Heart right ventricle (tissue), 16 donors: ENCODE data around the gene KRTAP4-11. TPM values are rescaled to one million over a fixed set of nuclear protein-coding genes. Genes with fewer than 3 reads are reported as not detected.
"Not testable (repeated sequence)": the region's sequence is repeated elsewhere in the genome, so short reads cannot be mapped to it uniquely, and the experiment has no call there.

Experiments
- ATAC-seq, 8 donors: fragments of 200-7000 bp; cut with Tn5 transposase; one replicate each; pipeline ENCODE4 v1.9.1; 2020; ENCODE audit warnings: mild to moderate bottlenecking in 8 of 8, moderate library complexity in 8 of 8, moderate number of reproducible peaks in 1 of 8
- DNase-seq, 2 donors: peaks; one replicate each; pipeline ENCODE4 v3.0.0-alpha.2; 2020
- H3K27ac ChIP-seq, 10 donors: fragments of 200-600 bp; sonication (generic) in 2 of 10; one replicate each; pipeline versions ENCODE4 v1.5.0 to v1.8.0; 2020 to 2022; ENCODE audit warnings: mild to moderate bottlenecking in 3 of 10
- H3K27me3 ChIP-seq, 7 donors: fragments of 200-600 bp; one replicate each; pipeline ENCODE4 v1.8.0; 2021 to 2022; ENCODE audit warnings: mild to moderate bottlenecking in 2 of 7
- H3K36me3 ChIP-seq, 9 donors: fragments of 200-600 bp; sonication (generic) in 1 of 9; one replicate each; pipeline versions ENCODE4 v1.5.0 to v1.8.0; 2020 to 2022; ENCODE audit warnings: mild to moderate bottlenecking in 2 of 9
- H3K4me1 ChIP-seq, 9 donors: fragments of 200-600 bp; sonication (generic) in 1 of 9; one replicate each; pipeline versions ENCODE4 v1.5.0 to v1.8.0; 2020 to 2022; ENCODE audit warnings: mild to moderate bottlenecking in 4 of 9
- H3K4me3 ChIP-seq, 10 donors: fragments of 200-600 bp; sonication (generic) in 2 of 10; one replicate each; pipeline versions ENCODE4 v1.5.0 to v1.8.0; 2020 to 2022; ENCODE audit warnings: mild to moderate bottlenecking in 7 of 10, moderate library complexity in 2 of 10
- H3K9me3 ChIP-seq, 11 donors: fragments of 200-600 bp in 10 of 11; sonication (generic) in 2 of 11; one replicate each; pipeline versions ENCODE4 v1.5.0 to v1.8.0; 2013 to 2022; ENCODE audit warnings: mild to moderate bottlenecking in 2 of 11, control low read depth in 1 of 11, moderate library complexity in 1 of 11
- CTCF ChIP-seq, 9 donors: fragments of 200-600 bp; sonication (generic) in 2 of 9; IDR thresholded peaks; one replicate each; pipeline versions ENCODE4 v1.5.0 to v1.8.0; 2021 to 2022; ENCODE audit warnings: antibody characterized with exemption in 9 of 9, mild to moderate bottlenecking in 5 of 9, moderate library complexity in 1 of 9
- WGBS, 2 donors: extraction: QIAGEN DNeasy Blood & Tissue Kit; methylation state at CpG; one replicate each; pipeline ENCODE4 v1.1.7; 2013; ENCODE audit warnings: inconsistent platforms in 1 of 2; 5-methylcytosine and 5-hydroxymethylcytosine counted together
- intact Hi-C, 10 donors: fragments of 100-400 bp; cut with DNase I; formaldehyde crosslinking; loops; one replicate each; pipeline versions ENCODE4 v1.11.1 to v1.14.2; 2022
- long read RNA-seq, 3 donors: library from polyadenylated mRNA; unstranded; transcript quantifications; one replicate each; pipeline ENCODE4 v2.0.0, GENCODE V29; 2020 to 2021
- polyA plus RNA-seq, 2 donors: library from polyadenylated mRNA; stranded (reverse); fragments of 200-250 nt; gene quantifications; one replicate each; pipeline ENCODE4 v1.2.3, GENCODE V29; 2013
- total RNA-seq, 10 donors: library from RNA; stranded (reverse); fragmentation: NEBNext Ultra II Directional in 3 of 10; extraction: Animal tissue kit (Norgen Biotek cat#: 25700) in 3 of 10; gene quantifications; one replicate each; pipeline versions ENCODE4 v1.2.1 to v1.2.4, GENCODE V29; 2021 to 2023
- donor health status: Arrhythmogenic right ventricular cardiomyopathy.
- donor health status: ischemic (EF 13 %, LVEDD 7.1; RV severe dilation, severe dysfunction).
- donor health status: healthy with polysubstance abuse.
- donor health status: DM: no; HTN: yes; CAD: no.
- donor health status: DM: no; HTN: no; CAD: no.
- donor health status: ischemic (EF 25% LVEDD 6.9; RV normal size, moderate dysfunction).
- donor health status: ischemic (EF 25% LVEDD 5.7; RV mildly dilated, moderate dysfunction).
- donor health status: healthy.
- donor health status: DM: yes; HTN: yes; CAD: no.
- donor health status: Ischemic cardiomyopathy.
- donor health status: ischemic (EF 35%, LVEDD 5.7; RV mildly dilated, moderate dysfunction).
- donor health status: nonischemic (EF 11% LVEDD 7.7; RV severe dilation, severe dysfunction).
- donor health status: DM: yes; HTN: yes; CAD: no.
- donor health status: PGD.
- donor health status: ischemic (EF 29% LVEDD 5.4; RV normal size, mild dysfunction).
- donor health status: nonischemic (EF 23%, LVEDD 6.1; RV moderate dilation, normal function).

KRTAP4-11 gene
- not detected for total RNA-seq
- not detected for polyA plus RNA-seq
- long read RNA-seq, donor 1 = 0 reads
- long read RNA-seq, donor 2 = 0 reads
- long read RNA-seq, donor 3 = 0 reads

- H3K4me1 ChIP-seq, H3K9me3 ChIP-seq, H3K36me3 ChIP-seq, H3K27ac ChIP-seq, DNase-seq, H3K4me3 ChIP-seq, ATAC-seq: not testable (repeated sequence)
- peaks cover 0 to 32% (median 8%) of the 10 kb centered on the region in 7 donors for H3K27me3 ChIP-seq
- WGBS, 2 donors = 72 to 77% methylated on average over 10 of the region's 10 CpGs
- intact Hi-C loops = loop anchor here in 1 of 10 donors (5.0 kb wide), 1 partner anchor 51 kb away; the partner anchor contains the start of gene KRTAP2-4
These were observed at the start of gene KRTAP4-11 for GRCh38 chr17:41117846-41118386. Gene KRTAP4-11 (minus strand): TSS chr17:41118373. CDS start chr17:41118315, 58 bp downstream.

GRCh38 chr17:41167561-41167960 is 49.4 kb upstream of the KRTAP4-11 start:
- DNase-seq = no peak
- H3K27me3 ChIP-seq = peaks cover 0 to 24% (median 4%) of the 10 kb centered on the region in 7 donors
- ATAC-seq = no peak
- no peak overlapping the region for H3K27ac ChIP-seq
- TF ChIP-seq CTCF (IDR thresholded peaks at IDR 0.05) = no peak
- WGBS, 2 donors = 73 to 85% methylated on average over 7 of the region's 7 CpGs
- no peaks in the 10 kb centered on the region for H3K4me1 ChIP-seq
- intact Hi-C loops = loop anchor here in 2 of 10 donors (5.0 to 10.0 kb wide), 2 partner anchors 57 to 85 kb away; partner anchors contain the start of genes KRTAP4-7 (in 1 of the 2) and KRTAP9-2 (in 1 of the 2)
- H3K4me3 ChIP-seq = no peak overlapping the region
- no peaks in the 10 kb centered on the region for H3K9me3 ChIP-seq
- no peaks in the 10 kb centered on the region for H3K36me3 ChIP-seq

GRCh38 chr17:41163828-41164227 is 45.7 kb upstream of the KRTAP4-11 start:
- DNase-seq (no peak), ATAC-seq (no peak)
- Histone ChIP-seq H3K4me1 (no peaks in the 10 kb centered on the region), H3K4me3 (no peak overlapping the region), H3K9me3 (no peaks in the 10 kb centered on the region), H3K27me3 (peaks cover 0 to 31% (median 9%) of the 10 kb centered on the region in 7 donors), H3K36me3 (no peaks in the 10 kb centered on the region), H3K27ac (no peak overlapping the region)
- WGBS, 2 donors = 69 to 73% methylated on average over 7 of the region's 7 CpGs
- no peak for TF ChIP-seq CTCF (IDR thresholded peaks at IDR 0.05)
- intact Hi-C loops = loop anchor here in 1 of 10 donors (10.0 kb wide), 1 partner anchor 61 kb away; the partner anchor contains the start of gene KRTAP9-2

GRCh38 chr17:41160648-41161047 is 42.5 kb upstream of the KRTAP4-11 start, which contains the start of gene KRTAP4-4:
Gene KRTAP4-4 (minus strand): TSS chr17:41160748. CDS start chr17:41160691, 57 bp downstream.
- no peak for DNase-seq
- Histone ChIP-seq H3K4me1 (no peaks in the 10 kb centered on the region), H3K27ac (no peak within 1 kb of the TSS), H3K9me3 (no peaks in the 10 kb centered on the region), H3K4me3 (no peak within 1 kb of the TSS), H3K27me3 (peaks cover 0 to 55% (median 23%) of the 10 kb centered on the region in 7 donors), H3K36me3 (no peaks in the 10 kb centered on the region)
- WGBS, 2 donors = 79 to 95% methylated on average over 1 of the region's 1 CpG
- no peak for TF ChIP-seq CTCF (IDR thresholded peaks at IDR 0.05)
- intact Hi-C loops = loop anchor here in 1 of 10 donors (10.0 kb wide), 1 partner anchor 64 kb away; the partner anchor contains the start of gene KRTAP9-2
- no peak for ATAC-seq

- intact Hi-C loops = loop anchor here in 1 of 10 donors (10.0 kb wide), 1 partner anchor 65 kb away; the partner anchor contains the start of gene KRTAP9-2
- H3K9me3 ChIP-seq, ATAC-seq, H3K27ac ChIP-seq, H3K4me3 ChIP-seq, DNase-seq, H3K4me1 ChIP-seq, H3K36me3 ChIP-seq: not testable (repeated sequence)
- WGBS, 2 donors = 79 to 88% methylated on average over 3 of the region's 3 CpGs
- H3K27me3 ChIP-seq = peaks cover 0 to 57% (median 23%) of the 10 kb centered on the region in 7 donors
These were observed 42.0 kb upstream of the KRTAP4-11 start for GRCh38 chr17:41160190-41160589.
